ENCODE data around the gene IGLL1.

The IGLL1 gene

DNA sequence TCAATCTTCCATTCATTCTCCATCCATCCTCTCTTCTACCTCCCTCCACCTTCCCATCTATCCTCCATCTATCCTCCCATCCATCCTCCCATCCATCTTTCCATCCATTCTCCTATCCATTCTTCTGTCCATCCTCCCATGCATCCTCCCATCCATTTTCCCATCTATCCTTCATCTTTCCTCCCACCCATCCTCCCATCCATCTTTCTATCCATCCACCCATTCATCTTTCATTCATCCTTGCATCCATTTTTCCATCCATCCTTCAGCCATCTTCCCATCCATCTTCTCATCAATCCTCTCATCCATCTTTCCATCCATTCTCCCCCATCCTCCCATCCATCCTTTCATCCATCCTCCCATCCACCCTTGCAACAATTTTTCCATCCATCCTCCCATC, 27.5 kb downstream of the IGLL1 start:
- Histone ChIP-seq H3K4me2 (ENCODE audit: low read length) (no peak overlapping the region), H4K20me1 (ENCODE audit: control insufficient read depth, insufficient read depth, low read depth, low read length) (no peaks in the 10 kb centered on the region), H3K79me2 (ENCODE audit: control insufficient read depth, low read length) (no peaks in the 10 kb centered on the region), H3K27ac (ENCODE audit: low read depth, low read length) (no peak overlapping the region), H3K9me2 (replicated peaks; ENCODE audit: control insufficient read depth, low read length) (no peaks in the 10 kb centered on the region), H3K36me3 (ENCODE audit: control insufficient read depth, low read length) (no peaks in the 10 kb centered on the region), H3K27me3 (ENCODE audit: control insufficient read depth, low read length) (no peaks in the 10 kb centered on the region; the same call in 1 of the 2 replicates), H3K4me1 (ENCODE audit: control insufficient read depth, low read length) (no peaks in the 10 kb centered on the region), H3K4me3 (ENCODE audit: low read length) (no peak overlapping the region), H3K9me3 (ENCODE audit: control insufficient read depth, insufficient read depth, low read length) (peaks cover 3% of the 10 kb centered on the region), H3F3A (ENCODE audit: control insufficient read depth, insufficient read depth) (no peaks in the 10 kb centered on the region)
- TF ChIP-seq CTCF (IDR thresholded peaks at IDR 0.05; ENCODE audit: low read depth, low read length, poor library complexity, severe bottlenecking), result no peak
- TF ChIP-seq EZH2phosphoT487 (IDR thresholded peaks at IDR 0.05; ENCODE audit: borderline replicate concordance, low read length), result no peak

DNA sequence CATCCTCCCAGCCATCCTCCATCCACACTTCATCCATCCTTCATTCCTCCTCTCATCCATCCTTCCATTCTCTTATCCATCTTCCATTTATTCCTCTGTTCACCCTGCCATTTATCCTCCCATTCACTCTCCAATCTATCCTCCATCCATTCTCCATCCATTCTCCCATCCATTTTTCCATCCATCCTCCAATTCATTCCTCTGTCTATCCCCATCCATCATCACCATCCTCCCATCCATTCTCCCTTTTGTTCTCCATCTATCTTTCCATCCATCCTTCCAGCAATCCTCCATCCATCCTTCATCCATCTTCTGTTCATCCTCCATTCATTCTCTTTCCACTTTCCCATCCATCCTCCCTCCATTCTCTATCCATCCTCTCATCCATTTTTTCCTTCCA, 28.7 kb downstream of the IGLL1 start:
- H3K4me2 ChIP-seq (ENCODE audit: low read length), result no peak overlapping the region
- H3K4me1 ChIP-seq (ENCODE audit: control insufficient read depth, low read length), result no peaks in the 10 kb centered on the region
- no peaks in the 10 kb centered on the region for H4K20me1 ChIP-seq (ENCODE audit: control insufficient read depth, insufficient read depth, low read depth, low read length)
- TF ChIP-seq EZH2phosphoT487 (IDR thresholded peaks at IDR 0.05; ENCODE audit: borderline replicate concordance, low read length) (no peak), CTCF (IDR thresholded peaks at IDR 0.05; ENCODE audit: low read depth, low read length, poor library complexity, severe bottlenecking) (no peak)
- H3K27ac ChIP-seq (ENCODE audit: low read depth, low read length), result no peak overlapping the region
- no peaks in the 10 kb centered on the region for H3F3A ChIP-seq (ENCODE audit: control insufficient read depth, insufficient read depth)
- no peaks in the 10 kb centered on the region; the same call in 1 of the 2 replicates for H3K27me3 ChIP-seq (ENCODE audit: control insufficient read depth, low read length)
- H3K36me3 ChIP-seq (ENCODE audit: control insufficient read depth, low read length), result no peaks in the 10 kb centered on the region
- no peaks in the 10 kb centered on the region for H3K9me2 ChIP-seq (replicated peaks; ENCODE audit: control insufficient read depth, low read length)
- H3K4me3 ChIP-seq (ENCODE audit: low read length), result no peak overlapping the region
- H3K9me3 ChIP-seq (ENCODE audit: control insufficient read depth, insufficient read depth, low read length), result peaks cover 5% of the 10 kb centered on the region
- no peaks in the 10 kb centered on the region for H3K79me2 ChIP-seq (ENCODE audit: control insufficient read depth, low read length)

DNA sequence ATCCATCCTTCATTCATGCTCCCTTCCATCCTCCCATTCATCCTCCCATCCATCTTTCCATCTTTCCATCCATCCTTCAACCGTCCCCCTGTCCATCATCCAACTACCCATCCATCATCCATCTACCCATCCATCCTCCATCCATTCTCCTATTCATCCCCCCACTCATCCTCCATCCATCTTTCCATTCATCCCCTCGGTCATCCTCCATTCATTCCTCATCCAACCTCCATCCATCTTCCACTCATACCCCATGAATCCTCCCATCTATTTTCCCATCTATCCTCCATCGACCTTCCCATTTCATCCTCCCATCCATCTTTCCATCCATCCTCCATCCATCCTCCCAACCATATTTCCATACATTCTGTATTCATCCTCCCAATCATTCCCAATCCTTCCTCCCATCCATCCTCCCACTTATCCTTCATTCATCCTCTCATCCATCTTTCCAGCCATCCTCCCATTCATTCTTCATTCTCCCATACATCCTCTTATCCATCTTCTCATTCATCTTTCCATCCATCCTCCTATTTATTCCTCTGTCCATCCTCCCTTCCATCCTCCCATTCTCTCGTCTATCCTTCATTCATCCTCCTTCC, 29.9 kb downstream of the IGLL1 start:
- no peak overlapping the region for H3K27ac ChIP-seq (ENCODE audit: low read depth, low read length)
- H3K27me3 ChIP-seq (ENCODE audit: control insufficient read depth, low read length), result no peaks in the 10 kb centered on the region; the same call in 1 of the 2 replicates
- TF ChIP-seq CTCF (IDR thresholded peaks at IDR 0.05; ENCODE audit: low read depth, low read length, poor library complexity, severe bottlenecking) (no peak), EZH2phosphoT487 (IDR thresholded peaks at IDR 0.05; ENCODE audit: borderline replicate concordance, low read length) (no peak)
- H3K9me3 ChIP-seq (ENCODE audit: control insufficient read depth, insufficient read depth, low read length), result peaks cover 5% of the 10 kb centered on the region
- H3K4me1 ChIP-seq (ENCODE audit: control insufficient read depth, low read length), result no peaks in the 10 kb centered on the region
- no peaks in the 10 kb centered on the region for H3F3A ChIP-seq (ENCODE audit: control insufficient read depth, insufficient read depth)
- H4K20me1 ChIP-seq (ENCODE audit: control insufficient read depth, insufficient read depth, low read depth, low read length), result no peaks in the 10 kb centered on the region
- H3K4me2 ChIP-seq (ENCODE audit: low read length), result no peak overlapping the region
- no peak overlapping the region for H3K4me3 ChIP-seq (ENCODE audit: low read length)
- no peaks in the 10 kb centered on the region for H3K79me2 ChIP-seq (ENCODE audit: control insufficient read depth, low read length)
- no peaks in the 10 kb centered on the region for H3K9me2 ChIP-seq (replicated peaks; ENCODE audit: control insufficient read depth, low read length)
- H3K36me3 ChIP-seq (ENCODE audit: control insufficient read depth, low read length), result no peaks in the 10 kb centered on the region

Measured in DOHH2 (cell line).